ENCODE results near the gene KLHL29. TPM values are rescaled to one million over a fixed set of nuclear protein-coding genes. Genes with fewer than 3 reads are reported as not detected.

KLHL29 gene
- total RNA-seq, 3 donors from 2014 or later, result 2.6 to 13.0 (median 5.5) TPM

- Histone ChIP-seq H3K4me3 (no peak overlapping the region), H3K9me3 (no peaks in the 10 kb centered on the region)
- no peak for DNase-seq
Observed at GRCh38 chr2:23373666-23374065, 11.3 kb upstream of the KLHL29 start.

GRCh38 chr2:23375448-23375847 is 9.5 kb upstream of the KLHL29 start:
- TF ChIP-seq, protein P1, sequence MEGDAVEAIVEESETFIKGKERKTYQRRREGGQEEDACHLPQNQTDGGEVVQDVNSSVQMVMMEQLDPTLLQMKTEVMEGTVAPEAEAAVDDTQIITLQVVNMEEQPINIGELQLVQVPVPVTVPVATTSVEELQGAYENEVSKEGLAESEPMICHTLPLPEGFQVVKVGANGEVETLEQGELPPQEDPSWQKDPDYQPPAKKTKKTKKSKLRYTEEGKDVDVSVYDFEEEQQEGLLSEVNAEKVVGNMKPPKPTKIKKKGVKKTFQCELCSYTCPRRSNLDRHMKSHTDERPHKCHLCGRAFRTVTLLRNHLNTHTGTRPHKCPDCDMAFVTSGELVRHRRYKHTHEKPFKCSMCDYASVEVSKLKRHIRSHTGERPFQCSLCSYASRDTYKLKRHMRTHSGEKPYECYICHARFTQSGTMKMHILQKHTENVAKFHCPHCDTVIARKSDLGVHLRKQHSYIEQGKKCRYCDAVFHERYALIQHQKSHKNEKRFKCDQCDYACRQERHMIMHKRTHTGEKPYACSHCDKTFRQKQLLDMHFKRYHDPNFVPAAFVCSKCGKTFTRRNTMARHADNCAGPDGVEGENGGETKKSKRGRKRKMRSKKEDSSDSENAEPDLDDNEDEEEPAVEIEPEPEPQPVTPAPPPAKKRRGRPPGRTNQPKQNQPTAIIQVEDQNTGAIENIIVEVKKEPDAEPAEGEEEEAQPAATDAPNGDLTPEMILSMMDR (IDR thresholded peaks at IDR 0.05), result no peak
- no peak for DNase-seq
- Histone ChIP-seq H3K4me3 (no peak overlapping the region), H3K9me3 (no peaks in the 10 kb centered on the region), H3K36me3 (ENCODE audit: low read depth) (no peaks in the 10 kb centered on the region), H3K4me1 (ENCODE audit: low read depth) (no peaks in the 10 kb centered on the region)
- ATAC-seq, result peak; percentile 74
- intact Hi-C loops (cut with DNase I, micrococcal nuclease), result no loop called here

More at GRCh38 chr2:23373666-23374065, 11.3 kb upstream of the KLHL29 start:
- intact Hi-C loops (cut with DNase I, micrococcal nuclease), result no loop called here
- Histone ChIP-seq H3K36me3 (ENCODE audit: low read depth) (no peaks in the 10 kb centered on the region), H3K4me1 (ENCODE audit: low read depth) (no peaks in the 10 kb centered on the region)
- TF ChIP-seq, protein P1 (IDR thresholded peaks at IDR 0.05), result no peak
- no peak for ATAC-seq

- DNase-seq (no peak), ATAC-seq (no peak)
- no peaks in the 10 kb centered on the region for H3K36me3 ChIP-seq (ENCODE audit: low read depth)
- H3K4me3 ChIP-seq, result no peak overlapping the region
- no peaks in the 10 kb centered on the region for H3K4me1 ChIP-seq (ENCODE audit: low read depth)
- TF ChIP-seq, protein P1 (IDR thresholded peaks at IDR 0.05), result no peak
- intact Hi-C loops (cut with DNase I, micrococcal nuclease), result no loop called here
- no peaks in the 10 kb centered on the region for H3K9me3 ChIP-seq
Observed at GRCh38 chr2:23376075-23376474, 8.9 kb upstream of the KLHL29 start.

- Histone ChIP-seq H3K36me3 (ENCODE audit: low read depth) (no peaks in the 10 kb centered on the region), H3K4me3 (no peak overlapping the region), H3K4me1 (ENCODE audit: low read depth) (no peaks in the 10 kb centered on the region), H3K9me3 (no peaks in the 10 kb centered on the region)
- TF ChIP-seq, protein P1 (IDR thresholded peaks at IDR 0.05), result no peak
- DNase-seq (no peak), ATAC-seq (no peak)
- intact Hi-C loops (cut with DNase I, micrococcal nuclease), result no loop called here
Observed at GRCh38 chr2:23376972-23377371, 8.0 kb upstream of the KLHL29 start.

GRCh38 chr2:23377771-23378170 is 7.2 kb upstream of the KLHL29 start:
- no peaks in the 10 kb centered on the region for H3K36me3 ChIP-seq (ENCODE audit: low read depth)
- H3K4me1 ChIP-seq (ENCODE audit: low read depth), result no peaks in the 10 kb centered on the region
- intact Hi-C loops (cut with DNase I, micrococcal nuclease), result no loop called here
- no peak overlapping the region for H3K4me3 ChIP-seq
- no peaks in the 10 kb centered on the region for H3K9me3 ChIP-seq
- TF ChIP-seq, protein P1 (IDR thresholded peaks at IDR 0.05), result no peak
- no peak for DNase-seq
- peak; percentile 32 for ATAC-seq

DNA sequence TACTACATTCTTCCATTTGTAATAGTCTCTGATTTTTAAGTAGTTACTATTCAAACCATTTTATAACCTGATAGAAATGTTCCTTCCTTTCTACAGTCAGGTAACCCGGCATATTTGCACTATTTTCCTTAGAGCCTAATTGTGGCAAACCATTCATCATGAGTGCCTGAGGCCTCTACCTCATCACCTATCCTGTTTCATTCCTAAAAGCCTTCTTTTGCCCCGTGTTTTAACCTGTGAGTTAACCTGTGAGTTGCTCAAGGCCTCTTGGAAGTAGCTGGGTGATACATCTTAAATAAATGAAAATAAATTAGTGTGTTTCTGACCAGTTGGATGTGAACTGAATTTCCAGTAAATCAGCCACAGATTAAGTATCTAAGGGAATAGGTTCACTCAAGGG is 6.5 kb upstream of the KLHL29 start:
- DNase-seq (no peak), ATAC-seq (no peak)
- Histone ChIP-seq H3K36me3 (ENCODE audit: low read depth) (no peaks in the 10 kb centered on the region), H3K4me1 (ENCODE audit: low read depth) (no peaks in the 10 kb centered on the region), H3K4me3 (no peak overlapping the region), H3K9me3 (no peaks in the 10 kb centered on the region)
- intact Hi-C loops (cut with DNase I, micrococcal nuclease), result no loop called here
- TF ChIP-seq, protein P1 (IDR thresholded peaks at IDR 0.05), result no peak
